H9 (cell line): ENCODE data around the gene POU2F2. TPM values are rescaled to one million over a fixed set of nuclear protein-coding genes. Genes with fewer than 3 reads are reported as not detected.

Experiments
- DNase-seq: peaks from one replicate; pipeline ENCODE4 v3.0.0-alpha.2; 2017
- H2AFZ ChIP-seq: one replicate; pipeline ENCODE4 v1.6.1; 2013; ENCODE audit warnings: mild to moderate bottlenecking, low read length, control low read depth, moderate library complexity
- H2AK5ac ChIP-seq: 2 replicates; pipeline ENCODE4 v1.6.1; 2013; ENCODE audit warnings: low read length, control low read depth, mixed read lengths; ENCODE audit not compliant: insufficient read length
- H2BK120ac ChIP-seq: one replicate; pipeline ENCODE4 v1.6.1; 2013; ENCODE audit warnings: low read depth, mild to moderate bottlenecking, low read length, control low read depth, inconsistent platforms; ENCODE audit not compliant: poor library complexity, severe bottlenecking
- H2BK12ac ChIP-seq: 2 replicates; pipeline ENCODE4 v1.6.1; 2013; ENCODE audit warnings: low read length, control low read depth, mixed read lengths, low read depth; ENCODE audit not compliant: insufficient read length
- H2BK15ac ChIP-seq: 2 replicates; pipeline ENCODE4 v1.6.1; 2013; ENCODE audit warnings: low read depth, low read length, control low read depth
- H2BK20ac ChIP-seq: one replicate; pipeline ENCODE4 v1.6.1; 2013; ENCODE audit warnings: low read depth, mild to moderate bottlenecking, low read length, control low read depth, inconsistent platforms; ENCODE audit not compliant: poor library complexity, severe bottlenecking
- H2BK5ac ChIP-seq: 2 replicates; pipeline ENCODE4 v1.6.1; 2013; ENCODE audit warnings: low read length, control low read depth, mixed read lengths; ENCODE audit not compliant: insufficient read length
- H3K14ac ChIP-seq: 2 replicates; pipeline ENCODE4 v1.6.1; 2013; ENCODE audit warnings: low read length, control low read depth; ENCODE audit not compliant: insufficient read depth
- H3K18ac ChIP-seq: 2 replicates; pipeline ENCODE4 v1.6.1; 2013; ENCODE audit warnings: low read depth, mild to moderate bottlenecking, mixed read lengths, low read length, control low read depth; ENCODE audit not compliant: insufficient read length
- H3K23ac ChIP-seq: 2 replicates; pipeline ENCODE4 v1.6.1; 2013; ENCODE audit warnings: low read length, control low read depth, mixed read lengths, low read depth; ENCODE audit not compliant: insufficient read length
- H3K23me2 ChIP-seq: 2 replicates; pipeline ENCODE4 v1.6.1; 2013; ENCODE audit warnings: low read depth, mild to moderate bottlenecking, mixed read lengths, low read length, control low read depth; ENCODE audit not compliant: insufficient read length, poor library complexity, severe bottlenecking
- H3K27ac ChIP-seq: 2 replicates; pipeline ENCODE4 v1.5.1; 2013; ENCODE audit warnings: low read length, control low read depth, mixed read lengths, low read depth; ENCODE audit not compliant: insufficient read length
- H3K27me3 ChIP-seq: 2 replicates; pipeline ENCODE4 v1.6.1; 2013; ENCODE audit warnings: low read length, control low read depth, inconsistent platforms; ENCODE audit not compliant: insufficient read depth
- H3K4ac ChIP-seq: 2 replicates; pipeline ENCODE4 v1.6.1; 2013; ENCODE audit warnings: low read depth, mild to moderate bottlenecking, control low read depth, inconsistent platforms, low read length, moderate library complexity
- H3K4me1 ChIP-seq: 2 replicates; pipeline ENCODE4 v1.6.1; 2013; ENCODE audit warnings: low read length, control low read depth, inconsistent platforms; ENCODE audit not compliant: insufficient read depth
- H3K4me2 ChIP-seq: 2 replicates; pipeline ENCODE4 v1.6.1; 2013; ENCODE audit warnings: low read length, control low read depth, mixed read lengths; ENCODE audit not compliant: insufficient read length, insufficient read depth
- H3K56ac ChIP-seq: 2 replicates; pipeline ENCODE4 v1.6.1; 2013; ENCODE audit warnings: low read depth, mild to moderate bottlenecking, mixed read lengths, low read length, control low read depth; ENCODE audit not compliant: insufficient read length
- H3K79me1 ChIP-seq: 2 replicates; pipeline ENCODE4 v1.6.1; 2013; ENCODE audit warnings: low read depth, mild to moderate bottlenecking, moderate library complexity, low read length, control low read depth, inconsistent platforms; ENCODE audit not compliant: insufficient read depth, poor library complexity, severe bottlenecking
- H3K79me2 ChIP-seq: 2 replicates; pipeline ENCODE4 v1.6.1; 2013; ENCODE audit warnings: low read length, control low read depth, inconsistent platforms; ENCODE audit not compliant: insufficient read depth
- H3K9ac ChIP-seq: 2 replicates; pipeline ENCODE4 v1.6.1; 2013; ENCODE audit warnings: low read length, control low read depth, mixed read lengths; ENCODE audit not compliant: insufficient read length; ENCODE audit errors: extremely low read depth
- H3K9me3 ChIP-seq: one replicate; pipeline ENCODE4 v1.6.1; 2013; ENCODE audit warnings: low read depth, low read length, inconsistent platforms; ENCODE audit not compliant: control insufficient read depth
- H3T11ph ChIP-seq: one replicate; pipeline ENCODE4 v1.6.1; 2013; ENCODE audit warnings: mild to moderate bottlenecking, low read length, control low read depth, inconsistent platforms
- H4K20me1 ChIP-seq: one replicate; pipeline ENCODE4 v1.6.1; 2013; ENCODE audit not compliant: control insufficient read depth, insufficient read length, insufficient read depth
- H4K5ac ChIP-seq: 2 replicates; pipeline ENCODE4 v1.6.1; 2013; ENCODE audit warnings: low read depth, mild to moderate bottlenecking, mixed read lengths, low read length, control low read depth; ENCODE audit not compliant: insufficient read length
- H4K8ac ChIP-seq: replicated peaks from 2 replicates; pipeline ENCODE4 v1.6.1; 2013; ENCODE audit warnings: low read length, control low read depth, mixed read lengths, low read depth; ENCODE audit not compliant: insufficient read length
- H4K91ac ChIP-seq: 2 replicates; pipeline ENCODE4 v1.6.1; 2013; ENCODE audit warnings: low read depth, mild to moderate bottlenecking, moderate library complexity, mixed read lengths, low read length, control low read depth; ENCODE audit not compliant: insufficient read length
- H3K27ac Mint-ChIP-seq, 3 experiments: 2 replicates in 2 of 3; 3 replicates in 1 of 3; pipeline ENCODE4 v1.8.0; 2020 to 2021; ENCODE audit warnings: mixed read lengths in 3 of 3, mild to moderate bottlenecking in 1 of 3, moderate library complexity in 1 of 3
- H3K27me3 Mint-ChIP-seq: 2 replicates; pipeline ENCODE4 v1.8.0; 2021; ENCODE audit warnings: low read depth, mild to moderate bottlenecking, moderate library complexity, mixed read lengths
- H3K36me3 Mint-ChIP-seq, 3 experiments: 2 replicates in 2 of 3; 3 replicates in 1 of 3; pipeline ENCODE4 v1.8.0; 2020 to 2021; ENCODE audit warnings: low read depth in 3 of 3, mixed read lengths in 3 of 3; ENCODE audit not compliant: insufficient read depth in 1 of 3
- H3K4me1 Mint-ChIP-seq, 2 experiments: 2 replicates each; pipeline ENCODE4 v1.8.0; 2020; ENCODE audit warnings: mixed read lengths in 2 of 2
- H3K4me3 Mint-ChIP-seq, 2 experiments: 2 replicates in 1 of 2; 3 replicates in 1 of 2; pipeline ENCODE4 v1.8.0; 2020 to 2021; ENCODE audit warnings: mild to moderate bottlenecking in 2 of 2, mixed read lengths in 2 of 2, moderate library complexity in 1 of 2
- H3K9me3 Mint-ChIP-seq, 2 experiments: 2 replicates in 1 of 2; 3 replicates in 1 of 2; pipeline ENCODE4 v1.8.0; 2020; ENCODE audit warnings: mild to moderate bottlenecking in 2 of 2, mixed read lengths in 2 of 2, moderate library complexity in 1 of 2
- WGBS: extraction: QIAGEN DNeasy Blood & Tissue Kit; methylation state at CpG from one replicate; pipeline ENCODE4 v1.1.7; 2013; ENCODE audit warnings: missing lambda C conversion rate, low lambda C conversion rate, mixed read lengths; ENCODE audit not compliant: insufficient read length; ENCODE audit errors: extremely low coverage; 5-methylcytosine and 5-hydroxymethylcytosine counted together
- total RNA-seq: library from RNA; stranded (reverse); gene quantifications from 2 replicates; pipeline ENCODE4 v1.2.1, GENCODE V29; 2021
- TF ChIP-seq, protein P1 (sequence below): fragments of 200-600 bp; sonication (generic); conservative IDR thresholded peaks from 3 replicates; pipeline ENCODE4 v1.8.0; 2021; ENCODE audit warnings: antibody characterized with exemption, mild to moderate bottlenecking

The POU2F2 gene
- total RNA-seq, 1 experiment from 2014 or later = 2.9 TPM

DNA sequence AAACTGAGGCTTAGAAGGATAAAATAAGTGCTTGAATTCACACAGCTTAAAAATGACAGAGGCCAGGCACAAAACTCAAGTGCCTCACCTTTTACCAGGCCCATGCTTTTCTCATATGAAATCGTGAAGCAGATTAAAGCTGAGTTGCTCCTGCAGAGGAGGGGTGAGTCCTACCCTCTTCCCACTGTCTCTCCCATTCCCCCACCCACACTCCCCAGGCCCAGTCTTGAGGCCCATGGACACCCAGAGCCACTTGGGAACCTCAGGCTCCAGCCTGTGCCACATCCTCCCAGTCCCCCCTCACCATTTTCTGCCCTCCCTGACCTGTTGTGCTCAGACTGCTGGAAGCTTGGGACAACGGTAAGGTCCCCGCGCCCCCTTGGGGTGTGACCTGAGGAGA lies 38.7 kb downstream of the POU2F2 start:
- Histone ChIP-seq H3K27me3 (no peaks in the 10 kb centered on the region), H3K56ac (no peak overlapping the region), H3K9me3 (no peaks in the 10 kb centered on the region), H2BK20ac (no peak overlapping the region), H2AK5ac (no peak overlapping the region), H2BK120ac (no peak overlapping the region), H3K4me1 (no peaks in the 10 kb centered on the region), H2BK12ac (no peak overlapping the region), H3K23ac (no peak overlapping the region), H3K23me2 (no peaks in the 10 kb centered on the region), H3K4ac (no peak overlapping the region), H4K5ac (no peak overlapping the region), H3K4me2 (no peak overlapping the region), H3K79me2 (no peaks in the 10 kb centered on the region), H3K27ac (no peak overlapping the region), H2AFZ (no peak overlapping the region), H3K9ac (no peak overlapping the region), H3K18ac (no peak overlapping the region), H4K8ac (no peak overlapping the region), H2BK5ac (no peak overlapping the region), H4K20me1 (no peaks in the 10 kb centered on the region), H3K79me1 (no peaks in the 10 kb centered on the region), H2BK15ac (no peak overlapping the region), H4K91ac (no peak overlapping the region), H3K14ac (no peak overlapping the region), H3T11ph (no peak overlapping the region)
- Mint-ChIP-seq H3K27ac (no peak overlapping the region), H3K4me3 (no peak overlapping the region; a peak in 1 of 5 replicates), H3K27me3 (peaks cover 19% of the 10 kb centered on the region), H3K4me1 (peaks cover 9 to 42% of the 10 kb centered on the region in 2 experiments), H3K9me3 (no peaks in the 10 kb centered on the region), H3K36me3 (no peaks in the 10 kb centered on the region; a peak in 1 of 7 replicates)
- TF ChIP-seq, protein P1, sequence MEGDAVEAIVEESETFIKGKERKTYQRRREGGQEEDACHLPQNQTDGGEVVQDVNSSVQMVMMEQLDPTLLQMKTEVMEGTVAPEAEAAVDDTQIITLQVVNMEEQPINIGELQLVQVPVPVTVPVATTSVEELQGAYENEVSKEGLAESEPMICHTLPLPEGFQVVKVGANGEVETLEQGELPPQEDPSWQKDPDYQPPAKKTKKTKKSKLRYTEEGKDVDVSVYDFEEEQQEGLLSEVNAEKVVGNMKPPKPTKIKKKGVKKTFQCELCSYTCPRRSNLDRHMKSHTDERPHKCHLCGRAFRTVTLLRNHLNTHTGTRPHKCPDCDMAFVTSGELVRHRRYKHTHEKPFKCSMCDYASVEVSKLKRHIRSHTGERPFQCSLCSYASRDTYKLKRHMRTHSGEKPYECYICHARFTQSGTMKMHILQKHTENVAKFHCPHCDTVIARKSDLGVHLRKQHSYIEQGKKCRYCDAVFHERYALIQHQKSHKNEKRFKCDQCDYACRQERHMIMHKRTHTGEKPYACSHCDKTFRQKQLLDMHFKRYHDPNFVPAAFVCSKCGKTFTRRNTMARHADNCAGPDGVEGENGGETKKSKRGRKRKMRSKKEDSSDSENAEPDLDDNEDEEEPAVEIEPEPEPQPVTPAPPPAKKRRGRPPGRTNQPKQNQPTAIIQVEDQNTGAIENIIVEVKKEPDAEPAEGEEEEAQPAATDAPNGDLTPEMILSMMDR = no peak
- WGBS = no CpG with 5 or more reads among the region's 4 CpGs
- DNase-seq = no peak
